GM18511 (cell line): ENCODE results near the gene ARRDC5.
A peak's percentile ranks its signal among the peaks of the same experiment; 100 is the strongest.
"Not testable (repeated sequence)": the region's sequence is repeated elsewhere in the genome, so short reads cannot be mapped to it uniquely, and the experiment has no call there.

ENCODE experiments used
- ATAC-seq: cut with Tn5 transposase; IDR thresholded peaks from one replicate; pipeline ENCODE4 v1.9.1; 2021; ENCODE audit warnings: mild to moderate bottlenecking, moderate library complexity; ENCODE audit not compliant: unreplicated experiment

ARRDC5 gene

DNA sequence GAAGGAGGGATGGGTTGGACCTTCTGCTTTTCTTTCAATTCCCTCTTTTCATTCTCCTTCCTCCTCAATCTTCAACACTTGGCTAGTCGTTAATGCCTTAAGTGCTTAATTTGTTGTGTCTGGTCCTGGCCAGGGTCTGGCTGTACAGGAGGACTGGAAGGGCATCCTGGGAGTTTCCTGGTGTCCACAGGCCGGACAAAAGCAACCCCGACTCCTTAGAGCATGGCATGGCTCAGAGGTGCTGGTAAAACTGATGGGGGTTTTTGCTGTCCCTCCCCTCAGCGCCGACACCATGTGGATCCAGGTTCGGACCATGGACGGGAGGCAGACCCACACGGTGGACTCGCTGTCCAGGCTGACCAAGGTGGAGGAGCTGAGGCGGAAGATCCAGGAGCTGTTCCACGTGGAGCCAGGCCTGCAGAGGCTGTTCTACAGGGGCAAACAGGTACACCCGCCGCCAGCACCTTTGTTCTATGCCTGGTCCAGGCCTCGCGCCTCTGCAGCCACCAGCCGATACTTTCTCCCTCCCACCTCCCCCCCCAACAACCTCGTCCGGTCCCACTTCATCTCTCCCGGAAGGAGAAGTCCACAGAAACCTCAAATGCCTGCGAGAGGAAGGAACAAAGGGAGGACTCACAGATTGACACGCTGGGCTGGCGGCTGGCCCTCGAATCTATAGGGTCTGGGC is 8.0 kb upstream of the ARRDC5 start:
- no peak for ATAC-seq

DNA sequence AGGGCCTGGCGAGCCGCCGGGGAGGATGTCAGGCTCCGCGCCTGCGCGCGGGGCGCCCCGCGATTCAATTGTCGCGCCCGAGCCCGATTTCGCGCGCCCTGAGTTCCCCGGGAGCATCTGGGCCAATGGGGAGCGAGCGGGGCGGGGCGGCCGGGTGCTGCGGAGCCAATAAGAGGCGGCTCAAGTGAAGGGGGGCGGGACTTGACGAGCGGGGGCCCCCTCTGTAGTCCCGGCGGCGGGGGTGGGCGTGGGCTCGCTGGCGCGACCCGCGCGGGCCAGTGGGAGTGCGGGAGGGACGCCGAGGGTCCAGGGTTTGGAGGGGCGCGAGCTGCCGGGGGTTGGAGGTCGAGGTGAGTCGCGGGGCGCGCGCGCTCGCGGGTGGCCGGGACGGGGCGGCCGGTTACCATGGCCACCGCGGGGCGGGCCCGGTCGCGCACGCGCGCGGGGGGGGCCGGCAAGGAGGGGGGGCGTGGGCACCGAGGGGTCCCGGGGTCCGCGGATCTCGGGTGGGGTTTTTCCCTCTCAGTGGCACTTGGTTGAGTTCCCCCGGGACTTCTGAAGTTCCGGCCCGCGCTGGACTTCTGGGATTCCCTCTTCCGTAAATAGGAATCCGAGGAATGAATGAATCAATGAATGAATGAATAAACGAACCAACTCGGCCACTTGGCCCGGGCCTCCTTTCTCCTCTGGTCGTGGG is 7.3 kb upstream of the ARRDC5 start:
- ATAC-seq, result peak; percentile 80

DNA sequence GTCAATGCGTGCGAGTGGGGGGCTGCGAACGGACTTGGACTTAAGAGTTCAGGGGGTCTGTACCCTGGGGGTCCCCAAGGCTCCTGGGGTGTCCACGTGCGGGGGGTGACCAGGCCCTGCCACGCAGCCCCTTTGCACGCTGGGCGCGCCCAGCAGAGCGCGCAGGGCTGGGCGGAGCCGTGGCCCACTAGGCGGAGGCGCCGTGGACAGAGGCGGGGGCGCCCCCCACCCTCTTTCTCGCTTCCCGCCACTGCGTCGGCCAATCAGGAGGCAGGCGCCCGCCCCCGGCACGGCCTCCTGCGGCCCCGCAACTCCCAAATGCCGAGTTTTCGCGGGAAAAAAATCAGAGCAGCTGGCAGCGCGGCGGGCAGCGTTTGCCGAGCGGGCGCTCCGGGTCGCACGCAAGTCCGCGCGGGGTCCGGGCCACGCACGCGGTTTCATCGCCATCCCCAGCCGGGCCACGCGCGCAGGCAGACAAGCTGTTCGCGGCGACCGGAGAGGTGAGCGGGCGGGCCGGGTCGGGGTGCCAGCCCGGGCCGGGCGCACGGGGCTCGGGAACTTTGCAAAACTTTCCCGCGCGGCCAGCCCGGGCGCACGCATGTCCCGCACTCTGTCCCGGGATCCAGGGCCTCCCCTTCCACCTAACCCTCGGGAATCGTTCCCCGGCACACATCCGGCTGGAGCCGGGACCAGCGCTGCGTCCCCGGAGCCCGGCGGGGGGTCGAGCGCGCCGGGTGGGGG is 6.6 kb upstream of the ARRDC5 start, which contains the start of gene UHRF1:
UHRF1 (plus strand) TSS at position 346 of the 741 bp plus-strand sequence. CDS start 1,385 bp downstream, outside the sequence.
- no peak for ATAC-seq

DNA sequence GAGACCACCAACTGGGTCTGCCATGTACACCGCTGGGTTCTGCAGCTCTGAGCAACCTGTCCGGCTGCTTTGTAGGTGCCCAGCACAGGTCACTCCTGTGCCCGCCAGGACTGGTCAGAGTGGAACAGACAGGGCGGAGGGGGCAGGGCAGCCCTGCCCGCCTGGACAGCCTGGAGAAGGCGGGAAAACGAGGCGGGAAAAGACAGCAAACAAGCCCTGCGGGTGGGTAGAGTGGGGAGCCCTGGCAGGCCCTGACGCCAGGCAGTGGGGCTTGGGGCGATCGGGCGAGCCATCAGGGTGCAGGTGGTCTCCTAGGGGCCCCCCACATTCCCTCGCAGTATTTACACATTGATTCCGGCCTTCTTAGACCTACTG is 6.1 kb upstream of the ARRDC5 start:
- ATAC-seq, result no peak

DNA sequence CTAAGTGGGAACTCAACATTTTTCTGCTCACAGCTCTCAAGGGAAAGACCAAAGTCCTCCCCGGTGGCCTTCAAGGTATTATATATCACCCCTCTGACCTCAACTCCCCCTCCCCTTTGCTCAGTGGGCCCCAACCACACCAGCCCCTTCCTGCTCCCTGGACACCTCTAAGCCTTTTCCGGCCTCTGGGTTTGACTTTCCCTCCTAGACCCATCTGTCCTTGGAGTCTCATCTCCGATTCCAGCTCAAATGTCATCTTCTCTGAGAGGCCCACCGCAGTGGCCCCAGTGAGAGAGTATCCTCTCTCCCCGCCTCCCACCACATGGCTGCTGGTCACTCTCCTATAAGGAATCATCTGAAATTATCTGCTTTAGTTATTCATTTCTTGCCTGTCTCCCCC is 5.7 kb upstream of the ARRDC5 start:
- no peak for ATAC-seq

DNA sequence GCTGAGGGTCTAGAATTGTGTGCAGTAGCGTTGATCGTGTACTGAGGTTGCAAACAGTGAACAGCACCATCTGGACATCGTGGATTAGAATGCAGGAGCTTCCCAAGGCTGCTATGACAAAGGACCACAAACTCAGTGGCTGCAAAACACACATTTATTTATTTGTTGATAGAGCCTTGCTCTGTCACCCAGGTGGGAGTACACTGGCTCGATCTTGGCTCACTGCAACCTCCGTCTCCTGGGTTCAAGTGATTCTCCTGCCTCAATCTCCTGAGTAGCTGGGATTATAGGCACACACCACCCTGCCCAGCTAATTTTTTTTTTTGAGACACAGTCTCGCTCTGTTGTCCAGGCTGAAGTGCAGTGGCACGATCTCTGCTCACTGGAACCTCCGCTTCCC is 4.3 kb upstream of the ARRDC5 start:
- ATAC-seq, result no peak

DNA sequence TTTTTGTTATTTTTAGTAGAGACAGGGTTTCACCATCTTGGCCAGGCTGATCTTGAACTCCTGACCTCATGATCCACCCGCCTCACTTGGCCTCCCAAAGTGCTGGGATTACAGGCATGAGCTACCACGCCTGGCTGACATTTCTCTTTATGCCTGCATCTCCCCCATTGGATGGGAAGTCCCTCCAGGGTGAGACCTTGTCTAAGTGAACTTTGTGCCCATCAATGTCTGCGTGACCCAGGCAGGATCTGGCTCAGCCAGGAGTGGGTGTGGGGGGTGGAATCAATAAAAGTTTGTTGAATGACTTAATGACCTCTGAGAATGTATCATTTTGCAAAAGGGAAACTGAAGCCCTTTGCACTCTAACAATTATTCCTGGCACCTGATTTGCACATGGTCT is 1.8 kb upstream of the ARRDC5 start:
- no peak for ATAC-seq

DNA sequence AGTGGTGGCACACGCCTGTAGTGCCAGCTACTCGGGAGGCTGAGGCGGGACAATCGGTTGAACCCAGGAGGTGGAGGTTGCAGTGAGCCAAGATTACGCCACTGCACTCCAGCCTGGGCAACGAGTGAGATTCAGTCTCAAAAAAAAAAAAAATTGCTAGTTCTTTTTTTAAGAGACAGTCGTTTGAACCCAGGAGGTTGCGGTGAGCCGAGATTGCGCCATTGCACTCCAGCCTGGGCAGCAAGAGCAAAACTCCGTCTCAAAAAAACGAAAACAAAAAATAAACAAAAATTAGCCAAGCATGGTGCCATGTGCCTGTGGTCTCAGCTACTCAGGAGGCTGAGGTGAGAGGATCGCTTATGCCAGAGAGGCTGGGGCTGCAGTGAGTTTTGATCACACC is 1.8 kb downstream of the ARRDC5 start:
- ATAC-seq, result not testable (repeated sequence)

DNA sequence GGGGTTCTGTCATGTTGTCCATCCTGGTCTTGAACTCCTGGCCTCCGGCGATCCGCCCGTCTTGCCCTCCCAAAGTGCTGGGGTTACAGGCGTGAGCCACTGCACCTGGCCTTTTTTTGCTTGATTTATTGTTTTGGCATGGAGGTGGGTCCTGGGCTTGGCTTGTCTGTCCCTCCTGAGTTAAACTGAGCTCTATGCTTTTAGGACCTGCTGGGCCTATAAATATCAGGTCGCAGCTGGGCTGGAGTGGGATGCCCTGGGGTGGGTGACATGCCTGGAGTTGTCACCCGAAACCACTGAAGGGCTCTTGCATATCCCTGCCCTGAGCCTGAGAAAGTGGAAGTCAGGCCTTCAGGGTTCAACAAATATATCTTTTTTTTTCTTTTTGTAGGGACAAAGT is 5.5 kb downstream of the ARRDC5 start:
- ATAC-seq, result no peak

DNA sequence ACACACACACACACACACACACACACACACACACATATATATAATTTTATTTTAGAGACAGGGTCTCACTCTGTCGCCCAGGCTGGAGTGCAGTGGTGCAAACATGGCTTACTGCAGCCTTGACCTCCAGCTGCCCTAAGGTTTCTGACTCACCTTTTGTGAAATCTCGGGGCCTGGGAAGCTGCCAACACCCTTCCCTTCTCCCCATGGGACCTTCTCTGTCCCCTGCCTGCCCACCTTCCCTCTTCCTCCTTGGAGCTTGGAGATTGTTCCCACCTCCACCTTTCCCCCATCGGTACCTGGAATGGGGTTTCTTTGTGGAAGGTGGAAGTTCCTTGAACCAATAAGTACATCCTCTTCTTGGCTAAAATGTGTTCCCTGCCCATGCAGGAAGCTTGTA is 6.3 kb downstream of the ARRDC5 start:
- no peak for ATAC-seq

DNA sequence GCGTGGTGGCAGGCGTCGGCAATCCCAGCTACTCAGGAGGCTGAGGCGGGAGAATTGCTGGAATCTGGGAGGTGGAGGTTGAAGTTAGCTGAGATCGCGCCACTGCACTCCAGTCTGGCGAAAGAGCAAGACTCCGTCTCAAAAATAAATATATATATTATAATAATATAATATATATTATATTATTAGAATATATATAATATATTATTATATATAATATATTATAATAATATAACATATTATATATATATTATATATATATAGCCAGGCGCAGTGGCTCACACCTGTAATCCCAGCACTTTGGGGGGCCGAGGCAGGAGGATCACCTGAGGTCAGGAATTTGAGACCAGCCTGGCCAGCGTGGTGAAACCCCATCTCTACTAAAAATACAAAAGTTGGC is 9.7 kb downstream of the ARRDC5 start:
- not testable (repeated sequence) for ATAC-seq

DNA sequence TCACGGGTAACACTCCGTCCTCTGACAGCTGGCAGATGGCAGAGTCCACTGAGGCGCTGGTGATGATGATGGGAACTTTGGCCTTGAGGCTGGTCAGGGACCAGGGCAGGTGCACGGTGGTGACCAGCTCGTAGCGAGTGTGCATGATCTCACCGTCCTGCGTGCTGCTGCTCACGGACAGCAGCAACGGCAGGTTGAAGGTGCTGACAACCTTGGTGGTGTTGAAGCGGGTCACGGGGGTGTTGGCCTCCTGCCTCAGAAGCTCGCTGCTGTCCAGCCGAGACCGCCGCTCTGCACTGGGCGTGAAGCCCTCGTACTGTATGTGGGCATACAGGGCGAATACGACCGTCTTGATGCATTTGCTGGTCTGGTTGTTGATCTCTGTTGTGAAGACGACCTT is 11.6 kb downstream of the ARRDC5 start:
- ATAC-seq, result no peak

DNA sequence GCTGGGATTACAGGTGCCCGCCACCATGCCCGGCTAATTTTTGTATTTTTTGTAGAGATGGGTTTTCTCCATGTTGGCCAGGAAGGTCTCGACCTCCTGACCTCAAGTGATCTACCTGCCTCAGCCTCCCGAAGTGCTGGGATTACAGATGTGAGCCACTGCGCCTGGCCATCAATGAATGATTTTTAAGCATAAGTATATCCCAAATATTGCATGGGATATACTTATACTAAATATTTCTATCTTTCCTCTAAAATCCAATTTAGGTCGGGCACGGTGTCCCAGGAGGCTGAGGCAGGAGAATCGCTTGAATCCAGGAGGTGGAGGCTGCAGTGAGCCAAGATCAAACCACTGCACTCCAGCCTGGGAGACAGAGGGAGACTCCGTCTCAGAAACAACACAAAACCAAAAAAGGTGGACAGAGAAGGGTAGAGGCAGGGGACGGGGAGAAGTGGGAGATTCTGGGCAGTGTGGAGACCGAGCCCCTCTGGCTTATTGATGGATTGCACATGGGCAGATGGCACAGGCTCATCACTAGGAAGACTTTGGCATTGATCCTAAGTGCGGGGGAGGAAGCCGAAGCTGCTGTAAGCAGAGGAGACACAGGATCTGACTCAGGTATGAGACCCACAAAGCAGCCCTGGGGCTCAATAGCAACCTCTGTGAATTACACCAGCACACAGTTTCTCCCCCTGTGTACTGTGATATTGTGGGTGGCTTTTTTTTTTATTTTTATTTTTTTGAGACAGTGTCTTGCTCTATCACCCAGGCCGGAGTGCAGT is 13.5 kb downstream of the ARRDC5 start:
- no peak for ATAC-seq

DNA sequence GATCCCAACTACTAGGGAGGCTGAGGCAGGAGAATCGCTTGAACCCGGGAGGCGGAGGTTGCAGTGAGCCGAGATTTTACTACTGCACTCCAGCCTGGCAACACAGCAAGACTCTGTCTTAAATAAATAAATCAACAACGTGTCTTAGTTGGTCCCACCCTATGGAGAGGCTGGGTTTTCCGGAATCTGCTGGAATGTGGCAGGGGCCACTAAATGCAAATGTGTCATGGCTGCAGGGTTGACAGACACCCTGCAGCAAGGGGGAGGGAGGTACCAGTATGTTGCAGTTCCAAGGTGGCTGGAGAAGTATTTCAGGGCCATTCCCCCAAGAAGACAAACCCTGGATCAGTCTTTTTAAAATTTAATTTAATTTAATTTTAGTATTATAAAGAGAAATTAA is 14.9 kb downstream of the ARRDC5 start:
- not testable (repeated sequence) for ATAC-seq

DNA sequence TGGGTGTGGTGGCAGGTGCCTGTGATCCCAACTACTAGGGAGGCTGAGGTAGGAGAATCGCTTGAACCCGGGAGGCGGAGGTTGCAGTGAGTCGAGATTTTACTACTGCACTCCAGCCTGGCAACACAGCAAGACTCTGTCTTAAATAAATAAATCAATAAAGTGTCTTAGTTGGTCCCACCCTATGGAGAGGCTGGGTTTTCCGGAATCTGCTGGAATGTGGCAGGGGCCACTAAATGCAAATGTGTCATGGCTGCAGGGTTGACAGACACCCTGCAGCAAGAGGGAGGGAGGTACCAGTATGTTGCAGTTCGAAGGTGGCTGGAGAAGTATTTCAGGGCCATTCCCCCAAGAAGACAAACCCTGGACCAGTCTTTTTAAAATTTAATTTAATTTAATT is 17.7 kb downstream of the ARRDC5 start:
- ATAC-seq, result not testable (repeated sequence)

DNA sequence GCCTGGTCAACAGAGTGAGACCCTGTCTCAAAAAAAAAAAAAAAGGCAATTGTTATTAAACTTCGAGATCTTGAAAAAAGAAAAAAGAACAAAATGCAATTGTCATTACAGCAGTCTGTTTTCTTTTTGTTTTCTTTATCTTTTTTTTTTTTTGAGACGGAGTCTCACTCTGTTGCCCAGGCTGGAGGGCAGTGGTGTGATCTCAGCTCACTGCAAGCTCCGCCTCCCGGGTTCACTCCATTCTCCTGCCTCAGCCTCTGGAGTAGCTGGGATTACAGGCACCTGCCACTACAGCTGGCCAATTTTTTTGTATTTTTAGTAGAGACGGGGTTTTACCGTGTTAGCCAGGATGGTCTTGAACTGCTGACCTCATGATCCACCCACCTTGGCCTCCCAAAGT is 19.8 kb downstream of the ARRDC5 start:
- ATAC-seq, result not testable (repeated sequence)

DNA sequence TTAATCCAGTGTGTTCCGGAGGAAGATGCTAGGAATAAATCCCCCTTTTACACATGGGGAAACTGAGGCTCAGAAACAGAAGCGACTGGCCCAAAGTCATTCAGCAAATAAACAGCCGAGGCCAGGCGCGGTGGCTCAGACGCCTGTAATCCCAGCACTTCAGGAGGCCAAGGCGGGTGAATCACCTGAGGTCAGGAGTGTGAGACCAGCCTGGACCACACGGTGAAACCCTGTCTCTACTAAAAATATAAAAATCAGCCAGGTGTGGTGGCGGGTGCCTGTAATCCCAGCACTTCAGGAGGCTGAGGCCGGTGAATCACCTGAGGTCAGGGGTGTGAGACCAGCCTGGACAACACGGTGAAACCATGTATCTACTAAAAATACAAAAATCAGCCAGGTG is 23.7 kb downstream of the ARRDC5 start:
- ATAC-seq, result no peak

DNA sequence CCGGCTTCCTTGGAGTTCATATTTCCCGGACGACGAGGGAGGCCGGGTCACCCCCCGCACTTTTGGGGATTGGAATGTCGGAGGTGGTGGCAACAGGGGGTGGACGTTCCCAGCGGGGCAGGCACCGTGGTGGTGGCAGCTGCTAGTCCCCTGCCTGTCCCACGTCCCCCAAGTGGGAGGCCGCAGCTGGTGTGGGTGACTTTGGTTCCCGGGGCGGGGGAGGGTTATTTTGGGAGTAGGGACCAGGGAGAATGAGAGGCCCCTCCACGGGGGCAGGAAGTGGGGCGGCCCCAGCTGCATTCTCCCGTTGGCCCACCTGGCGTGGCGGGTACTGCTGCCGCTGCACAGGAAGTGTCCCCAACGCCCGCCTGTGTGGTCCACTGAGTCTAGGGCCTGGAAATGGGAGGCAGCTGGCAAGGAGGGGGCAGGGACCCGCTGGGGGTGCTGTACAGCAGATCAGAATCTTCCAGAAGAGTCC is 24.2 kb downstream of the ARRDC5 start:
- ATAC-seq, result no peak

DNA sequence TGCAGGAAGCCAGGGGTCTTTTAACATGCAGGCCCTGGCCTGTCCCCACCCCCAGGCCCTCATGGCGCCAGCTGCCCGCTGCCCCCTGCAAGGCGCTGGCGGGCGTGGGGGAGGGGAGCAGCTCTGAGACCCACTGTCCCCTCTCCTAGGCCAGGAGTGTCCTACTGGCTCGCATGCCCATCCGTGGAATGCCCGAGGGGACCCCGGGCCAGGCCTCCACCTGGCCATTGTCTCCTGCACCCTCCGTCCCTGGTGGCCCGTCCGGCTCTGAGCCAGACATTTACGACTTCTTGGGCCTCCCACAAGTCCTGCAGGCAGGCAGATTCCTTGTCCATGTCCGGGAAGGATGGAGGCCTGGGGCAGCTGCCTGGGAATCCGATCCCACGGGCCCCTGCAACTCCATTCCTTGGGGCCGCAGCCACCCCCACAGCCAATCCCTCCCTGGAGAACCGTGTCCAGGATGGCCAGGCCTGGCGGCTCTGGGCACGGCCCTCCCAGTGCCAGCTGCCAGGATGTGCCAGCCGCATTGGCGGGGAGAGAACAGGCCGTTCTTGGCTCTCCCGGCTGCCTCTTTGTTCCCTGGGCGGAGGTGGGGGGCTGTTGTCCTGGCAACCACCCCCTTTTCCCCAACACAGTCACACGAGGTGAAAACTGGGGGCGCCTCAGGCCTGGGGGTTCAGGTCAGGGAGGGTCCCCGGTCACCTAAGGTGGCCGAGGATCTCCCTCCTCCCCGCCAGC is 24.8 kb downstream of the ARRDC5 start:
- no peak for ATAC-seq

DNA sequence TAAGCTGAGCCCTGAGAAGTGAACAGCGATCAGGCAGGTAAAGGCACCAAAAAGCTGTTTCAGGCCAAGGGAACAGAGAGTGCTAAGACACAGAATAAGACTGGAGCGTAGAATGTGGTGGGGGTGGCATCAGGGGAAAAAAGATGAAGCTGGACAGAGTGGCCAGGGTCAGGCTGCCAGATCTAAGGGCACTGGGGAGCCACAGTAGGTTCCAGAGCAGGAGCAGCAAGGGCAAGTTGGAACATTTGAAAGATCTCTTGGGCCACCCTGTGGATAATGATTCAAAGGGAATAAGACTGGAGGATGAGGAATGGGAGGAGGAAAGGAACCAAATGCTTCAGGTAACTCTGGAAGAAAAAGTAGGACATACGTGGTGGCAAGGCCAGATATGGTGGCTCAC is 28.8 kb downstream of the ARRDC5 start:
- ATAC-seq, result no peak
